ENCODE data around the gene SCN2B.

SCN2B gene

GRCh38 chr11:118151431-118151830 is 25.0 kb downstream of the SCN2B start:
- DNase-seq = no peak

GRCh38 chr11:118149493-118149892 is 26.9 kb downstream of the SCN2B start:
- DNase-seq = no peak

GRCh38 chr11:118148856-118149255 is 27.6 kb downstream of the SCN2B start:
- DNase-seq = no peak

GRCh38 chr11:118148240-118148639 is 28.2 kb downstream of the SCN2B start:
- DNase-seq = no peak

- no peak for DNase-seq
Measured at GRCh38 chr11:118147502-118147901, 28.9 kb downstream of the SCN2B start.

- no peak for DNase-seq
Measured at GRCh38 chr11:118146554-118146953, 29.9 kb downstream of the SCN2B start.

GRCh38 chr11:118145285-118146227 is 30.9 kb downstream of the SCN2B start:
- DNase-seq = peak; percentile 76

- DNase-seq = no peak
Measured at GRCh38 chr11:118144301-118145268, 31.9 kb downstream of the SCN2B start.

- DNase-seq = no peak
Measured at GRCh38 chr11:118143661-118144185, 32.7 kb downstream of the SCN2B start.

- peak; percentile 8 for DNase-seq
Measured at GRCh38 chr11:118142809-118143208, 33.6 kb downstream of the SCN2B start.

- DNase-seq = no peak
Measured at GRCh38 chr11:118142081-118142480, 34.4 kb downstream of the SCN2B start.

GRCh38 chr11:118139578-118139977 is 36.9 kb downstream of the SCN2B start:
- DNase-seq = no peak

- DNase-seq = no peak
Measured at GRCh38 chr11:118138839-118139420, 37.5 kb downstream of the SCN2B start.

GRCh38 chr11:118136801-118137200 is 39.6 kb downstream of the SCN2B start:
- DNase-seq = no peak

- DNase-seq = no peak
Measured at GRCh38 chr11:118136341-118136740, 40.1 kb downstream of the SCN2B start.

- DNase-seq = no peak
Measured at GRCh38 chr11:118135796-118136165, 40.7 kb downstream of the SCN2B start.

- DNase-seq = no peak
Measured at GRCh38 chr11:118135051-118135795, 41.2 kb downstream of the SCN2B start.

- DNase-seq = no peak
Measured at GRCh38 chr11:118133816-118134215, 42.6 kb downstream of the SCN2B start.

- DNase-seq = no peak
Measured at GRCh38 chr11:118132385-118133151, 43.9 kb downstream of the SCN2B start.

- no peak for DNase-seq
Measured at GRCh38 chr11:118129471-118130172, 46.8 kb downstream of the SCN2B start.

Measured in midbrain (tissue), 1 donor.